ENCODE measurements around the gene NHEJ1. TPM values are rescaled to one million over a fixed set of nuclear protein-coding genes. Genes with fewer than 3 reads are reported as not detected.

The NHEJ1 gene
- total RNA-seq, 6 donors from 2014 or later, result 7.9 to 26.2 (median 14.3) TPM

DNA sequence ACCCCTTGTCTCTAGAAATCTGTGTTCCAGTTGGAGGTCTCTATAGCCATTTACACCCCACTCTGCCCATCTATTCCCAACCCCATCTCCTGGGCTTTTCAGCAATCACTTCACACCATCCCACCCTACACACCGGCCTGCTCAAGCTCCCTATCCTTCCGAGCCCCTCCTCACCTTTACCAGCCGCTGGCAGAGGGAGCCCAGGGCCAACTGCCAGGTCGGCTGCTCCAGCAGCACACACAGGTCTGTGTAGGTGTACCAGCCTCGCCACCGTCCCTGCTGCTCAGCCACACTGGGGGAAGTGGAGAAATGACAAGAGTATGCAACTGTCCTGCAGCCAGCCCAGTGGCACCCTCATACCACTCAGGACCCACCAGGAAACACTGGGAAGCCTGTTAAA lies 12.6 kb upstream of the NHEJ1 start:
- Histone ChIP-seq H3K4me1 (peaks cover 11 to 27% (median 22%) of the 10 kb centered on the region in 4 donors), H3K4me3 (no peak overlapping the region), H3K36me3 (peaks cover 11 to 36% (median 30%) of the 10 kb centered on the region in 4 donors), H3K9me3 (no peaks in the 10 kb centered on the region), H3K27me3 (no peaks in the 10 kb centered on the region), H3K27ac (no peak overlapping the region)
- no peak for ATAC-seq (ENCODE audit: low FRiP score in 2 of 2)
- WGBS, 2 donors, result 91 to 95% methylated on average over 6 of the region's 6 CpGs
- TF ChIP-seq POLR2A (IDR thresholded peaks at IDR 0.05), result no peak
- DNase-seq, result no peak

DNA sequence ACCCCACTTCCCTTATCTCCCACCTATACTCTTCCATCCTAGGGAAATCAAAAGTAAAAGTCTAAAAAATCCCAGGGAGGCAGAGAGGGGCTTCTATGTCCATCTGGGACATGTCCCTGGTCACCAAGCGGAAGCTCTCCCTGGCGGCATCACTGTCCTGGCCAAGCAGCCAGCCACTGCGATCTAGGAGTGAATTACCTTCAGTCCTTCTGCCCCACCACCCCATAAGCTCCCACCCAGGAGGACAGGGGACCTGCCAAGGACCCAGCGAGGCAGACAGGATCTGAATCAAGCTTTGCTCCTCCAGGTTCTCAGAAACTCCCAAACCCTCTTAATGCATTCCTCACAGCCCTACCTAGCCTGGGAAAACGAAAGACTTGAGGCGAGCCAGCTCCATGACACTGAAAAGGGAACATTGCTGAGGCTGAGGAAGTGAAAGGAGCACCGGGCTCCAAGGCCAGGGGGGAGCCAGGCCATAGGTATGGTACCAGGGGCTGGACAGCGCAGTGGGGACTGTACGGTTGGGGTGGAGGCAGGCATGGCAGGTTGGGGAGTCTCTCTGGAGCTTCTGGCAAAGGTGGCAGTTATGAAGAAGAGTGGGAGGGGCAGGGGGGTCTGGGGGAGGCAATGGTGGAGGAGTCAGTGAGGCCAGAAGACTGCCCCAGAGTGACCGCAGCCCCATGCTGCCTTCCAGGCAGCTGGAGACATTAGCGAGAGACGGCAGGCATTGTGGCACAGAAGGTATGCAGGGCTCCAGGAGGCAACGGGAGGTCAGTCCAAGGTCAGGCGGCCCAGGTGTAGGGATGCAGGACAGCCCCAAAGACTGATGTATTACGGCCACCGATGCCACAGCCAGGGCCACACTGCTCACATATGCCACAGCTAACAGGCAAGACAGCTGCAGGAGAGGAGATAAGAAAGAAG lies 11.9 kb upstream of the NHEJ1 start:
- DNase-seq, result no peak
- no peak overlapping the region for H3K4me3 ChIP-seq
- ATAC-seq (ENCODE audit: low FRiP score in 2 of 2), result no peak
- H3K4me1 ChIP-seq, result peaks cover 11 to 27% (median 22%) of the 10 kb centered on the region in 4 donors
- H3K27me3 ChIP-seq, result no peaks in the 10 kb centered on the region
- peak overlapping the region in 3 of 4 donors; percentile 47 to 81 (median 72) for H3K27ac ChIP-seq
- TF ChIP-seq, protein P1, sequence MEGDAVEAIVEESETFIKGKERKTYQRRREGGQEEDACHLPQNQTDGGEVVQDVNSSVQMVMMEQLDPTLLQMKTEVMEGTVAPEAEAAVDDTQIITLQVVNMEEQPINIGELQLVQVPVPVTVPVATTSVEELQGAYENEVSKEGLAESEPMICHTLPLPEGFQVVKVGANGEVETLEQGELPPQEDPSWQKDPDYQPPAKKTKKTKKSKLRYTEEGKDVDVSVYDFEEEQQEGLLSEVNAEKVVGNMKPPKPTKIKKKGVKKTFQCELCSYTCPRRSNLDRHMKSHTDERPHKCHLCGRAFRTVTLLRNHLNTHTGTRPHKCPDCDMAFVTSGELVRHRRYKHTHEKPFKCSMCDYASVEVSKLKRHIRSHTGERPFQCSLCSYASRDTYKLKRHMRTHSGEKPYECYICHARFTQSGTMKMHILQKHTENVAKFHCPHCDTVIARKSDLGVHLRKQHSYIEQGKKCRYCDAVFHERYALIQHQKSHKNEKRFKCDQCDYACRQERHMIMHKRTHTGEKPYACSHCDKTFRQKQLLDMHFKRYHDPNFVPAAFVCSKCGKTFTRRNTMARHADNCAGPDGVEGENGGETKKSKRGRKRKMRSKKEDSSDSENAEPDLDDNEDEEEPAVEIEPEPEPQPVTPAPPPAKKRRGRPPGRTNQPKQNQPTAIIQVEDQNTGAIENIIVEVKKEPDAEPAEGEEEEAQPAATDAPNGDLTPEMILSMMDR (IDR thresholded peaks at IDR 0.05), result no peak
- TF ChIP-seq POLR2A (IDR thresholded peaks at IDR 0.05) (no peak), POLR2AphosphoS5 (IDR thresholded peaks at IDR 0.05) (no peak), EP300 (IDR thresholded peaks at IDR 0.05) (no peak)
- no peaks in the 10 kb centered on the region for H3K9me3 ChIP-seq
- 84 to 95% methylated on average over 14 to 16 of the region's 16 CpGs for WGBS, 2 donors
- H3K36me3 ChIP-seq, result peaks cover 11 to 36% (median 30%) of the 10 kb centered on the region in 4 donors

DNA sequence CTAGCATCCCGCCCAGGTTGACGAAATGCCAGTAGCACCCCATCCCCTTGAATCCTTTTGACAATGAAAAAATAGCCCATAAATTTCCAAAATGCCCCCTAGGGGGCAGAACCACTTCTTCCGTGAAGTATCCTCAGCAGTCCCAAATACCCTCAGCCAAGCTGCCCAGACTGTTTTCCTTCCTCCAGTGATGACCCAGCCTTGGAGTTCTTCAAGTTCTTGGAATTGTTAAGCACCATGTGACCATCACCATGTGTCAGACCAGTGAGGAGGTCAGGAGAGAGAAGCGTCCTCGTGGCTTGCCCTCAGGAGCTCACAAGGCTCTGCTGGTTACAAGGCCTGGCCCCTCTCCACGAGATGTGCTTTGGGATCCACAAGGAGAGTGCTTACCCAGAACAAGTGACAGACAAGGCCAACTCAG lies 10.6 kb upstream of the NHEJ1 start:
- Histone ChIP-seq H3K27me3 (no peaks in the 10 kb centered on the region), H3K9me3 (no peaks in the 10 kb centered on the region), H3K4me1 (peaks cover 11 to 26% (median 22%) of the 10 kb centered on the region in 4 donors), H3K36me3 (peaks cover 11 to 36% (median 30%) of the 10 kb centered on the region in 4 donors), H3K4me3 (no peak overlapping the region), H3K27ac (peak overlapping the region; percentile 42 to 81 (median 60))
- TF ChIP-seq, protein P1 (IDR thresholded peaks at IDR 0.05), result peak; percentile 50 to 73 (median 62)
- TF ChIP-seq EP300 (IDR thresholded peaks at IDR 0.05), result no peak
- TF ChIP-seq POLR2A (IDR thresholded peaks at IDR 0.05), result no peak
- peak in 1 of 2 donors; percentile 10 for TF ChIP-seq POLR2AphosphoS5 (IDR thresholded peaks at IDR 0.05)
- WGBS, 2 donors, result 36 to 37% methylated on average over 6 of the region's 6 CpGs
- ATAC-seq (ENCODE audit: low FRiP score in 2 of 2), result peak; percentile 72 to 74
- peak in 1 of 2 donors; percentile 47 for DNase-seq

DNA sequence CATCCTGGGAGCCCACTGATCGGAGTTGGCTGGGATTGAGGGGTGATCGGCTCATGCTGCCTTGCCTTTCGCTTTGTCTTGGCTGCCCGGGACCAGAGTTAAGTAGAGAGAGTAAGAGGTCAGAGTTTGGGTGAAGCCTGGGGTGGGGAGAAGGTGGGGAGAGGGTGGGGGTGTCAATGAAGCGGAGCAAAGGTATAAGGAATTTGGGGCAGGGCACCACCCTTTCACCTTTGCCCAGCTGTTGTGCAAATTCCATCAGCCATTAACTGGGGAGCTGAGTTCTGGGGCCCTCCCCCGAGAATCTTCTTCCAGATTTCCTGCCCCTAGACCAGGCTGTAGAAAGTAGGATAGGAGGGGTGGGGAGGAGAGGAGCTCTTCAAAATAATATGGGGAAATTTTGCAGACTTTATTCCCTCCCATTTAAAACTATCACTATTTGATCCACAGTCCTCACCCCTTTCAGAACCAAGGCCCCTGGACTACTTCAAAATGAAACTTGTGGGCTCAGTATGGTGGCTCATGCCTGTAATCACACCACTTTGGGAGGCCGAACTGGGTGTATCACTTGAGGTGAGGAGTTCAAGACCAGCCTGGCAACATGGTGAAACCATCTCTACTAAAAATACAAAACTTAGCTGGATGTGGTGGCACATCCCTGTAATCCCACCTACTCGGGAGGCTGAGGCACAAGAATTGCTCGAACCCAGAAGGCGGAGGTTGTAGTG lies 9.5 kb upstream of the NHEJ1 start, which contains the start of gene SLC23A3:
Gene SLC23A3, minus strand, starts transcription at position 100 of the 725 bp plus-strand sequence. Its CDS starts 45 bp downstream, at position 55.
- no peak for ATAC-seq (ENCODE audit: low FRiP score in 2 of 2)
- Histone ChIP-seq H3K9me3 (no peaks in the 10 kb centered on the region), H3K36me3 (peaks cover 11 to 34% (median 30%) of the 10 kb centered on the region in 4 donors), H3K27ac (peak within 1 kb of the TSS in 3 of 4 donors; percentile 7 to 72 (median 43)), H3K27me3 (no peaks in the 10 kb centered on the region), H3K4me1 (peaks cover under 1 to 16% (median 12%) of the 10 kb centered on the region in 4 donors), H3K4me3 (no peak within 1 kb of the TSS)
- 89 to 90% methylated on average over 10 of the region's 10 CpGs for WGBS, 2 donors
- DNase-seq, result peak in 1 of 2 donors; percentile 11
- TF ChIP-seq POLR2AphosphoS5 (IDR thresholded peaks at IDR 0.05), result no peak
- no peak for TF ChIP-seq EP300 (IDR thresholded peaks at IDR 0.05)
- TF ChIP-seq POLR2A (IDR thresholded peaks at IDR 0.05), result no peak
- TF ChIP-seq, protein P1 (IDR thresholded peaks at IDR 0.05), result no peak

DNA sequence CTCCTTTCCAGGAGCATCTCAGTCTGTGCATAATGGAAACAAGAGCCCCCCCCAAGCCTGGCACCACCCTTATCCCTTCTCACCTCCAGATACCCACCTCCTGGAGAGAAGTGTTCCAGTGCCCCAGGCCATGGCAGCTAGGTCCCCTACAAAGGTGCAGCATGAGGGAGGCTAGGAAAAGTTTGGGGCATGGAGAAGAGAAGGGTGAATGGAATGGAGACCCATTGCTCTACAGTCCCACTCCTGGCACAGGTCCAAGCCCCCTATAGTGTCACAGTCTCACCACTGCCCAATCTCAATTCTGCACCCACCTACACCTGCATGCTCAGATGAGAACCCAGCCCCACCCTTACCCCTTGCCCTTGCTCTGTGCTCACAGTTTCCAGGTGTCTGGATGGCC lies 8.3 kb upstream of the NHEJ1 start:
- Histone ChIP-seq H3K36me3 (peaks cover 4 to 25% (median 20%) of the 10 kb centered on the region in 4 donors), H3K27ac (no peak overlapping the region), H3K4me1 (peaks cover 0 to 12% (median 8%) of the 10 kb centered on the region in 4 donors), H3K27me3 (no peaks in the 10 kb centered on the region), H3K4me3 (no peak overlapping the region), H3K9me3 (no peaks in the 10 kb centered on the region)
- peak in 1 of 2 donors; percentile 16 for DNase-seq
- TF ChIP-seq EP300 (IDR thresholded peaks at IDR 0.05), result no peak
- TF ChIP-seq, protein P1 (IDR thresholded peaks at IDR 0.05), result no peak
- ATAC-seq (ENCODE audit: low FRiP score in 2 of 2), result no peak
